ENCODE measurements around the gene ANO4.
"Not testable (repeated sequence)": the region's sequence is repeated elsewhere in the genome, so short reads cannot be mapped to it uniquely, and the experiment has no call there.

ANO4 gene

DNA sequence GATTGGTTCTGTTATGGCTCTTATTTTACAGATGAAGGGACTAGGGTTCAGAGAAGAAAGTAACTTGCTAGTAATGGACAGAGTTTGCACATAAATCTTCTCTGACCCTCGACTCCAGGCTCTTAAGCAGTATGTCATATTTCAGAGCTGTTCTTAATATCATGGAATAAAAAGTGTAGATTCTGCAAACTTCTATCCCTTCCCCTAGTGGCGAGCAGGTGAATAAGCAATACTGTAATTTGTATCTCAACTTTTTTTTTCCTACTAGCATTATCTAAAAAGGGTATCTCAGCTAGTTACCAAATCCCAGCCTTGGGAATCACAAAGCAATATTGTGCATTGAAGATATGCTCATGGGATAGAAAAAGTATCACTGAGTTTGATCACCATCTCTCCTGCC, 83.2 kb downstream of the ANO4 start:
- DNase-seq, result no peak

- no peak for DNase-seq
These were observed 100.6 kb downstream of the ANO4 start for GRCh38 chr12:100895192-100895591.

- no peak for DNase-seq
These were observed 101.6 kb downstream of the ANO4 start for GRCh38 chr12:100896192-100896591.

GRCh38 chr12:100897240-100897639, 102.7 kb downstream of the ANO4 start:
- no peak for DNase-seq

GRCh38 chr12:100899301-100899700, 104.7 kb downstream of the ANO4 start:
- no peak for DNase-seq

- no peak for DNase-seq
These were observed 106.2 kb downstream of the ANO4 start for GRCh38 chr12:100900808-100901207.

DNA sequence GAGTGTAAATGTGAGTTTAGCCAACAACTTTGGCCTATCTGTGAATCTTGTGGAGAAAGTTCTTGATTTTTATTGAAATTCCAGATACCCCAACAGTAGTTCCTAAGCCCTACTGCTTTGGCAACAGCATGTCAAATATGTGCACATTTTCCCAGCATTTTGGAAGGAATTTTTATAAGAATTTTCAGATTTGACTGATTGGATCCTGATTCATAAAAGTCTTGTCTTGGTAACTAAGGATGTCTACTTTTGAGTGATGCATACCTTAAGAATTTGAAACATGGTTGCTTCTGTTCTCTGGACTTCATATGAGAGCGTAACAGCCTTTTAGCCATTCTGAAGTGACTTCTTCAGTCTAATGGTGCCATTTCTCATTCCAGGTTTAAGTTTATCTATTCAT, 106.7 kb downstream of the ANO4 start:
- DNase-seq, result no peak

DNA sequence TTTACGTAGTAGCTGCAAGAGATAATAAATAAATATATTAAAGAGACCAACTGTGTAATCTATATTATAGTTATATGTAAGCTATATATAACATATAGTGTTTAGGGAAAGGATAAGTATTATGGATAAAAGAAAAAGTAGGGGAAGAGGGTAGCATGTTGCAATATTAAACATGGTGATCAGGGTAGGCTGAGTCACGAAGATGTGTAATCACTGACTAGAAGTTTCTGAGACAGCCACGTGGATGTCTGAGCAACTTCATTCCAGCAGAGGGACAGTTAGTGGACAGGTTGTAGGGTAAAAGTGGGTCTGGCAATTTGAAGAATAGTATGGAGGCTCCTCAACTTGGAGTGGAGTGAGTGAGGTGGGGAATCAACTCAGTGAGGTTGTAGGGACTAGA, 109.7 kb downstream of the ANO4 start:
- DNase-seq, result no peak

- DNase-seq, result no peak
These were observed 113.9 kb downstream of the ANO4 start for GRCh38 chr12:100908501-100908900.

GRCh38 chr12:100913872-100914592, 119.5 kb downstream of the ANO4 start:
- DNase-seq, result no peak

DNA sequence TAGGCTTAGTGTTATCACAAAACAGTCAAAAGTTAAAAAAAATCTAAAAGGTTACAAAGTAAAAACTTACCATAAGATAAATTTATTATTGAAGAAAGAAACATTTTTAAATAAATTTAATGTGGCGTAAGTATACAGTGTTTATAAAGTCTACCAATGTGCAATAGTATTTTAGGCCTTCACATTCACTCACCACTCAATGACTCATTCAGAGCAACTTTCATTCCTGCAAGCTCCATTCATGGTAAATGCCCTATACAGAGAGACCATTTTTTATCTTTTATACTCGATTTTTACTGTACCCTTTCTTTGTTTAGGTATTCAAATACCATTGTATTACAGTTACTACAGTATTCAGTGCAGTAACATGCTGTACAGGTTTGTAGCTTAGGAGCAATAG, 124.5 kb downstream of the ANO4 start:
- no peak for DNase-seq

DNA sequence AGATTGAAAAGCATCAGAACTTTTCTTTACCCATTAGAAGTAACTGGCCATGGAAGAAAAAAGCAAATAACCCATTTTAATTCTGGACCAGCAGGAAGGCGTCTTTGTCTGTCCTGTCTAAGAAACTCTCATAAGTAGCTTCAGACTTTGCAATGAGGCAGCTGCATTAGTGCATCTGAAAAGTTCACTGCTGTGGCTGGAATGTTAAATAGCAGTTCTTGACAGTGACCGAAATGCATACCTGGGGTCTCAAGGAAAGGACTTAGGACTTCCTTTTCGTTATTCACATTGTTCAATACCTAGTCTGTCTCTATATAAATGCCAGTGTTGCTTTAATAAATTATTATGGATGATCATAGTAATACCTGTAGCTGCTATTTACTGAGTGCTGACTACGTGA, 125.9 kb downstream of the ANO4 start:
- DNase-seq, result no peak

DNA sequence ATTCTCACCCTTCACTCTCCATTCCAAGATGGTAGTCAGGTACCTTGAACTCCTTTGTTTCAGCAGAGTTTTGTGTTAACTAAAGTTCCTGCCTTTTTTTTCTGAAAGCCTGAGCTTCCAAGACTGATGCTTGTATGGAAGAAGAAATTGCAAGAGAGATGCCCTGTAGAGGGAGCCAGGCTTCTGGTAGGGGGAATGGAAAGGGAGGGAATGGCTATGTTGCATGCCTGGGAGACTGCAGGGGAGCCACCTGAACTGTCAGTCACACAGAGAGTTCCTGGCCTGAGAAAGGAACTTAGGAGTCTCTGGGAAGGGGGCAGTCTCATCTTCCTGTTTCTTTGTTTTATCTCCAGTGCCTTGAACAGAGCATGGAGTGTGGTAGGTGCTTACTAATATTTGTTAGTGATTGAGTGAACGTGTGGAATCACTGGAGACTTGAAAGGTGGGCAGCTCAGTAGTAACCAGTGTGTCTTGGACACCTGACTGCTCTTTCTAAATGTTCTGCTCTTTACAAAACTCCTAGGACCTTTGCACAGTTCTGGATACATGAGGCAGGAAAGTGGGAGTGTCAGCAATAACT, 132.2 kb downstream of the ANO4 start:
- DNase-seq, result no peak

- no peak for DNase-seq
These were observed 133.2 kb downstream of the ANO4 start for GRCh38 chr12:100927826-100928225.

GRCh38 chr12:100932571-100932970, 138.0 kb downstream of the ANO4 start:
- DNase-seq, result no peak

- DNase-seq, result not testable (repeated sequence)
These were observed 139.0 kb downstream of the ANO4 start for GRCh38 chr12:100933531-100933930.

DNA sequence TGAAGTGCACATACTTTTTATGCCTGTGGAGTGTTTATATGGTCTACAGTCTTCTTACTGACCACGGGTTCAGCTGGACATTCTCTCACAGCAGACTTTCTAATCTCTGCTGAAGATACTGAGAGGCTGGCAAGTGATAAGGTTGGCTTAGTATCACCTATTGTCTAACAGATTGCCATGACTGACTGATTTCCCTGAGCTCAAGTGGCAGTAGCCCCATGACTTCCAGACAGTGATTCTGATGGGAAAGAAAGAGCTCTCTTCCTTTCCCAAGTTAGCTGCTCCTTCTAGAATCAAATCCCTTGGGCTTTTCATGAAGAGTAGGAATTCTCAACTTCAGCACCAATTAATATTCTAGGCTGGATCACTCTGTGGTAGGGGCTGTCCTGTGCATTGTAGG, 141.4 kb downstream of the ANO4 start:
- no peak for DNase-seq

DNA sequence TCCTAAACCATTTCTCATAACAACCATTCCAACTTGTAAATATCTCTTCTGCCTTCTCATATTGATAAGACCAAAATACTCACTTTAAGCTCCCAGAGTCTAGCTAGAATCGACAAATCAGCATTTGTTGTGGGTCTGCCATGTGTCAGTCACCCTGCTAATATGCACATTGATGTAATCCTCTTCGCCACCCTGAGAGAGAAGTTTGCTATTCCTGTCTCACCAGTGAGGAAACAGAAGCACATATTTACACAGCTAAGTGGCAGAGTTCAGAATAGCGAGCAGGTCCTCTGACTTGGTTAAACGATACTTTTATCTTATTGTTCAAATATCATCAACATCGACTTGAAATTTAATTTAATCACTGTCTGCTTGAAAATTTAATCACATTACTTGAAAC, 142.1 kb downstream of the ANO4 start:
- DNase-seq, result no peak

DNA sequence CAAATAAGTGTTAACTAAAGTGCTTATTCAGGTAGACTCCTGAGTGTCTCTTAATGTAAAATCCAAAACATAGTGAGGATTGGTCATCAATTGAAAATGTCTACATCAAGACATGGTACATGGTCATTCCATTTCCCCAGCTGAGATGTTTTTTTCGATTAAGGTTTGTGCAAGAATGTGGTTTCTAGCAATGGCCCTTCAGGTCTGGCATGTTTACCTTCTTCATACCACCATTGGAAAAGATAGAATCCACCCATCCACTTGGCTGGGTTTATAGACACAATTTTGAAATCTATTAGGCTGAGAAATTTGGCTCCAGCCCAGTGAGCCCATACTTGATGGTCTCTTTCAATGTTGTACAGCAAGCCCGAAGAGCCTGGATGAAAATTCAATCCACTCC, 145.9 kb downstream of the ANO4 start:
- DNase-seq, result no peak

DNA sequence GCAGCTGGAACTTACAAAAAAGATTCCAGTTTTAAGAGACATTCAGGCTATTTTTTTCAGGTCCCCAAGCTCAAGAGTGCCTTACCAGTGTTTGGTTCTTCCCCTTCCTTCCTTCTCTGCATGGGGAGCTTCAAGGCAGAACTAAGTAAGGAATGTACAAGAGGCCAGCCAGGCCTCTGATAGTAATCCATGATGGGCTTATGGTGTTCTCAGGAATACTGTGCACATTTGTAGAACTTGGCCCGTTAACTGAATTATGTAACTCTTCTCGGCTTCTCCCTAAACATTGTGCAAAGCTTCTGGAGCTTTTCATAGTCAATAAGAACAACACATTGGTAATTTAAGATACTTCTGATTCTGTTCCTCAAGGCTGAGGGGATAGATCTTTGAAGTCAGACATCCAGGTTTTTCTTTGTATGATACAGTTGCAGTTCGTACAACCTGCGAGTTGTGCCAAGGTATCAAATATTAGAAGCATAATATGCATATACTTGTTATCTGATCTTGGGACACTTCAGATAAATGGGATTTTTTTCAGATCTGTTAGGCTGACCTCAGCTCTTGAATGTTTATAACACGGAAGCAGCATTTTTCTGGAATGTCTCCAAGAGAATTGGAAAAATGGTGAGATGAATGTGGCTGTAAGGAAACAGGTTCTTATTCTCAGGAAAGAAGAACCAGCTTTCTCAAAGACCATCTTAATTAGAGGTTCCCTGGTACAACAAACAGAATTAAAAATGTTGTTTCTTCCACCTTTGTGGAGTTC, 148.6 kb downstream of the ANO4 start:
- DNase-seq, result no peak

GRCh38 chr12:100951756-100952155, 157.2 kb downstream of the ANO4 start:
- no peak for DNase-seq

- DNase-seq, result no peak
These were observed 158.6 kb downstream of the ANO4 start for GRCh38 chr12:100953217-100953616.

GRCh38 chr12:100953677-100954076, 159.1 kb downstream of the ANO4 start:
- no peak for DNase-seq

DNA sequence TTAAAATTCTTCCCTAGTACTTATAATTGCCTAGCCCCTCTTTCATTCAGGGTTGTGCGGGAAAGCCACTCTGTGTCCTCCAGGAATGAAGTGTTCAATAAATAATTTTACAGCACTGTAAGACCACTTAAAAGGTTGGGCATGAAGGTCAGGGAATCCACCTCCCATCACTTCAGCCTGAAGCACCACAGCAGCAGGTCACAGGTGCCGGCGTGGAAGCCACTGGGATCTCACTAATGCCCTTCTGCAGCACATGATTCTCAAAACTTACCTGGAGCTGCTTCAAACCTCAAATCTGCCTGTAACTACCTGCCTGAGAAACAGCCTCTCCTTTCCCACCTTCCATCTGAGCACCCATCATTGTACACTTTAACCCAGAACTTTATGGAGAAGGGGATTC, 159.5 kb downstream of the ANO4 start:
- DNase-seq, result no peak

Data from CD4-positive, alpha-beta T cell treated with Interleukin-21 for 1 hour (primary cell).